ENCODE measurements around the gene FHOD3.

Gene FHOD3

GRCh38 chr18:36281936-36282335 lies 15.6 kb upstream of the FHOD3 start:
- ATAC-seq (ENCODE audit: low read depth) (no peak), DNase-seq (ENCODE audit: low spot score in 2 of 2) (no peak)
- no peaks in the 10 kb centered on the region for H3K9me3 Mint-ChIP-seq
- H3K4me1 Mint-ChIP-seq, result peaks cover 3% of the 10 kb centered on the region
- peaks cover 13% of the 10 kb centered on the region for H3K27me3 Mint-ChIP-seq
- no peak overlapping the region for H3K4me3 Mint-ChIP-seq
- no peak overlapping the region for H3K27ac Mint-ChIP-seq
- H3K36me3 Mint-ChIP-seq, result no peaks in the 10 kb centered on the region

GRCh38 chr18:36283448-36283847 lies 14.1 kb upstream of the FHOD3 start:
- peaks cover 3% of the 10 kb centered on the region for H3K4me1 Mint-ChIP-seq
- peaks cover 2% of the 10 kb centered on the region for H3K36me3 Mint-ChIP-seq
- ATAC-seq (ENCODE audit: low read depth) (no peak), DNase-seq (ENCODE audit: low spot score in 2 of 2) (no peak)
- no peak overlapping the region for H3K4me3 Mint-ChIP-seq
- H3K9me3 Mint-ChIP-seq, result peaks cover 2% of the 10 kb centered on the region
- H3K27me3 Mint-ChIP-seq, result peaks cover 20% of the 10 kb centered on the region
- H3K27ac Mint-ChIP-seq, result no peak overlapping the region

DNA sequence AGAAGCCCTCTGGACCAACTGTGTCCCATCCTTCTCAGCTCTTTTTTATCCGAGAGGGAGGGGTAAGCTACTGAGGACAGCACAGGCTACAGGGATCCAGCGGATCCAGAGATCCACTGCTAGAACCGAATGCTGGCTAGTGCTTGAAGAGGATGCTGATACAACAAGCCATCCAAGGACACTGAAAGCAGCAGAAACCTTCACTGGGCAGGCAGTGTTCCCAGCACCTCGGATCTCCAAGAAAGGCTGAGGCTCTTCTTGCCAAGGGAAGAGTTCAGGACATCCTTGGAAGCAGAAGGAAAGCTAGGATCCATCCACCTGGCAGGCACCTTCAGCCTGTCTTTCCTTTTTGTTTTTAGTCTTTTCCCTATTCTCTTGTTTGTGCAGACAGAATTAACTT lies 13.2 kb upstream of the FHOD3 start:
- DNase-seq (ENCODE audit: low spot score in 2 of 2), result no peak
- H3K9me3 Mint-ChIP-seq, result peaks cover 6% of the 10 kb centered on the region
- no peak overlapping the region for H3K27ac Mint-ChIP-seq
- no peak overlapping the region for H3K4me3 Mint-ChIP-seq
- ATAC-seq (ENCODE audit: low read depth), result no peak
- H3K27me3 Mint-ChIP-seq, result peaks cover 17% of the 10 kb centered on the region
- peaks cover 2% of the 10 kb centered on the region for H3K36me3 Mint-ChIP-seq
- peaks cover 3% of the 10 kb centered on the region for H3K4me1 Mint-ChIP-seq

GRCh38 chr18:36284671-36285295 lies 12.7 kb upstream of the FHOD3 start:
- DNase-seq (ENCODE audit: low spot score in 2 of 2) (peak; percentile 35 to 46), ATAC-seq (ENCODE audit: low read depth) (peak; percentile 43)
- H3K27ac Mint-ChIP-seq, result no peak overlapping the region
- H3K4me1 Mint-ChIP-seq, result peaks cover 3% of the 10 kb centered on the region
- peaks cover 2% of the 10 kb centered on the region for H3K36me3 Mint-ChIP-seq
- no peak overlapping the region for H3K4me3 Mint-ChIP-seq
- peaks cover 6% of the 10 kb centered on the region for H3K9me3 Mint-ChIP-seq
- H3K27me3 Mint-ChIP-seq, result peaks cover 17% of the 10 kb centered on the region

DNA sequence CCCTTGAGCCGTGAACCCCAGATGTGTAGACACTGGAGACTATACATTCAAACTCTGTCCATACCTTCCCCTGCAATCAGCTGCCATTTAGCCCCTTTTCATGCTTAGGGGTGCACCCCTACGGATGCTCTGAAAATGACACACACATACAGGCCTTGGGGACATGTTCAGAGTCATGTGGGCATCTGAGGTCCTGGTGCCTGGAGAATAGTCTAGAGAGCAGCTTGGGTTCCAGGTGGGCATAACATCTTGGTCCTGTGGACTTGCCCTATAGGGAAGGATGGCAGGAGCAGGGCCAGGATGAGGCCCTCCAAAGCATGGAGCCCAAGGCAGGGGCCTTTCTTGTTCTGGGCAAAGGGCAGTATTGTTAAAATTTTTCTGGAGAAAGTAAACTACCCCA lies 9.9 kb upstream of the FHOD3 start:
- H3K9me3 Mint-ChIP-seq, result peaks cover 6% of the 10 kb centered on the region
- H3K27ac Mint-ChIP-seq, result no peak overlapping the region
- no peak overlapping the region for H3K4me3 Mint-ChIP-seq
- ATAC-seq (ENCODE audit: low read depth) (no peak), DNase-seq (ENCODE audit: low spot score in 2 of 2) (no peak)
- peaks cover 16% of the 10 kb centered on the region for H3K27me3 Mint-ChIP-seq
- peaks cover 2% of the 10 kb centered on the region for H3K36me3 Mint-ChIP-seq
- peaks cover 3% of the 10 kb centered on the region for H3K4me1 Mint-ChIP-seq

DNA sequence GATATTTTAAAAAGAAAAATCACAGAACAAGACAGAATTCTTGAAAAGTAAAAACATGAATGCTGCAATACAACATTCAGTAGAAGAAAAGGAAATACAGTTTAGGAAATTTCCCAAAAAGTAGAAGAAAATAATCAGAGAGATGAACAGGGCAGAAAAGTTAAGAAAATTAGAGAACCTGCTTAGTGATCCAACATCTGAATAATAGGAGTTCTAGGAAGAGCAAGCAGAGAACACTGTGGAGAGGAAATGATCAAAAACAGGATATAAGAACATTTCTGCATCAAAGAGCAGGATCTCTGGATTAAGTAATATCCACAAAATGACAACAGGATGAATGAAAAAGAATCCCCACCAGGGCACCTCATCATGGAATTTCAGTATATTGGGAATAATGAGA lies 8.8 kb upstream of the FHOD3 start:
- DNase-seq (ENCODE audit: low spot score in 2 of 2), result no peak
- H3K36me3 Mint-ChIP-seq, result peaks cover 2% of the 10 kb centered on the region
- no peak for ATAC-seq (ENCODE audit: low read depth)
- no peak overlapping the region for H3K4me3 Mint-ChIP-seq
- peaks cover 3% of the 10 kb centered on the region for H3K4me1 Mint-ChIP-seq
- peaks cover 6% of the 10 kb centered on the region for H3K9me3 Mint-ChIP-seq
- peaks cover 13% of the 10 kb centered on the region for H3K27me3 Mint-ChIP-seq
- H3K27ac Mint-ChIP-seq, result no peak overlapping the region

GRCh38 chr18:36294031-36294430 lies 3.5 kb upstream of the FHOD3 start:
- no peak for ATAC-seq (ENCODE audit: low read depth)
- Mint-ChIP-seq H3K27me3 (peaks cover 2% of the 10 kb centered on the region), H3K4me1 (no peaks in the 10 kb centered on the region), H3K4me3 (no peak overlapping the region), H3K36me3 (no peaks in the 10 kb centered on the region), H3K9me3 (no peaks in the 10 kb centered on the region), H3K27ac (no peak overlapping the region)
- no peak for DNase-seq (ENCODE audit: low spot score in 2 of 2)

GRCh38 chr18:36295214-36295613 lies 2.3 kb upstream of the FHOD3 start:
- Mint-ChIP-seq H3K27ac (no peak overlapping the region), H3K4me1 (no peaks in the 10 kb centered on the region), H3K4me3 (no peak overlapping the region), H3K9me3 (no peaks in the 10 kb centered on the region), H3K36me3 (no peaks in the 10 kb centered on the region), H3K27me3 (peaks cover 3% of the 10 kb centered on the region)
- DNase-seq (ENCODE audit: low spot score in 2 of 2) (no peak), ATAC-seq (ENCODE audit: low read depth) (no peak)

DNA sequence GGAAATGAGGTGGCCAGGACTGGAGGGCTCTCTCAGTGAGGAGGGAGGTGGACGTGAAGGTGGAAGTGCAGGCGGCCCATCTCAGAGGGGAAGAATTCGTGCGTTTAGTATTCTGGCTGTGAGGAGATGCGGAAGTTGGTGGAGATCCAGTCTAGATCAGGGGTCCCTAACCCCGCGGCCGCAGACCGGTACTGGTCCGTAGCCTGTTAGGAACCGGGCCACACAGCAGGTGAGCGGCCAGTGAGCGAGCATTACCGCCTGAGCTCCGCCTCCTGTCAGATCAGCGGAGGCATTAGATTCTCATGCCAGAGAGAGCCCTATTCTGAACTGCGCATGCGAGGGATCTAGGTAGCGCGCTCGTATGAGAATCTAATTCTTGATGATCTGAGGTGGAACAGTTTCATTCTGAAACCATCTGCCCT lies 1.6 kb upstream of the FHOD3 start:
- no peak overlapping the region for H3K27ac Mint-ChIP-seq
- peaks cover 5% of the 10 kb centered on the region for H3K27me3 Mint-ChIP-seq
- no peaks in the 10 kb centered on the region for H3K9me3 Mint-ChIP-seq
- H3K36me3 Mint-ChIP-seq, result no peaks in the 10 kb centered on the region
- no peak overlapping the region for H3K4me3 Mint-ChIP-seq
- ATAC-seq (ENCODE audit: low read depth), result no peak
- H3K4me1 Mint-ChIP-seq, result no peaks in the 10 kb centered on the region
- DNase-seq (ENCODE audit: low spot score in 2 of 2), result no peak

GRCh38 chr18:36296650-36297416 lies 680 bp upstream of the FHOD3 start:
- peak; percentile 14 to 28 for DNase-seq (ENCODE audit: low spot score in 2 of 2)
- Mint-ChIP-seq H3K27me3 (peaks cover 5% of the 10 kb centered on the region), H3K27ac (no peak overlapping the region), H3K36me3 (no peaks in the 10 kb centered on the region), H3K4me1 (no peaks in the 10 kb centered on the region), H3K4me3 (peak overlapping the region; percentile 64), H3K9me3 (no peaks in the 10 kb centered on the region)
- peak; percentile 24 for ATAC-seq (ENCODE audit: low read depth)

- Mint-ChIP-seq H3K27ac (no peak overlapping the region), H3K9me3 (no peaks in the 10 kb centered on the region), H3K36me3 (no peaks in the 10 kb centered on the region), H3K4me3 (peak overlapping the region; percentile 30), H3K27me3 (peaks cover 12% of the 10 kb centered on the region), H3K4me1 (no peaks in the 10 kb centered on the region)
- DNase-seq (ENCODE audit: low spot score in 2 of 2) (no peak), ATAC-seq (ENCODE audit: low read depth) (peak; percentile 33)
Measured at GRCh38 chr18:36298126-36298741, 721 bp downstream of the FHOD3 start.

- Mint-ChIP-seq H3K27ac (no peak overlapping the region), H3K9me3 (no peaks in the 10 kb centered on the region), H3K36me3 (no peaks in the 10 kb centered on the region), H3K4me3 (no peak overlapping the region), H3K4me1 (no peaks in the 10 kb centered on the region), H3K27me3 (peaks cover 14% of the 10 kb centered on the region)
- no peak for ATAC-seq (ENCODE audit: low read depth)
- no peak for DNase-seq (ENCODE audit: low spot score in 2 of 2)
Measured at GRCh38 chr18:36299015-36299414, 1.5 kb downstream of the FHOD3 start.

- H3K4me3 Mint-ChIP-seq, result no peak overlapping the region
- H3K27me3 Mint-ChIP-seq, result peaks cover 14% of the 10 kb centered on the region
- no peaks in the 10 kb centered on the region for H3K9me3 Mint-ChIP-seq
Measured at GRCh38 chr18:36300211-36300610, 2.7 kb downstream of the FHOD3 start.

GRCh38 chr18:36301884-36302283 lies 4.4 kb downstream of the FHOD3 start:
- H3K27me3 Mint-ChIP-seq, result peaks cover 18% of the 10 kb centered on the region
- ATAC-seq (ENCODE audit: low read depth), result no peak
- H3K9me3 Mint-ChIP-seq, result no peaks in the 10 kb centered on the region
- no peaks in the 10 kb centered on the region for H3K4me1 Mint-ChIP-seq
- no peak overlapping the region for H3K4me3 Mint-ChIP-seq
- no peak overlapping the region for H3K27ac Mint-ChIP-seq
- no peak for DNase-seq (ENCODE audit: low spot score in 2 of 2)
- H3K36me3 Mint-ChIP-seq, result no peaks in the 10 kb centered on the region

More at GRCh38 chr18:36300211-36300610, 2.7 kb downstream of the FHOD3 start:
- Mint-ChIP-seq H3K36me3 (no peaks in the 10 kb centered on the region), H3K27ac (no peak overlapping the region), H3K4me1 (no peaks in the 10 kb centered on the region)
- DNase-seq (ENCODE audit: low spot score in 2 of 2) (no peak), ATAC-seq (ENCODE audit: low read depth) (no peak)
